ENCODE results near the gene GYG2. TPM values are rescaled to one million over a fixed set of nuclear protein-coding genes. Genes with fewer than 3 reads are reported as not detected.

The GYG2 gene
- total and polyA plus RNA-seq, 2 of the 8 experiments (the other 6 are each of a cell fraction or from before 2014, with no cell fraction given), result 52.8 to 65.3 TPM

GRCh38 chrX:2781226-2781571 lies 47.5 kb upstream of the GYG2 start:
- peak overlapping the region; percentile 37 to 74; a peak in 3 of 4 replicates for H3K4me2 ChIP-seq (ENCODE audit: insufficient read depth in 1 of 2, low read depth in 2 of 2, low read length in 2 of 2)
- no peak for TF ChIP-seq TEAD4 (IDR thresholded peaks at IDR 0.05; ENCODE audit: low read depth, low read length)
- no peak for TF ChIP-seq NRF1 (IDR thresholded peaks at IDR 0.05; ENCODE audit: low read depth, low read length)
- TF ChIP-seq CBX5 (IDR thresholded peaks at IDR 0.05; ENCODE audit: low read depth, low read length), result no peak
- no peak for TF ChIP-seq TBP (IDR thresholded peaks at IDR 0.05; ENCODE audit: low read depth, low read length)
- no peak for TF ChIP-seq FOSL1 (IDR thresholded peaks at IDR 0.05; ENCODE audit: insufficient read depth, low read depth, low read length)
- no peak for TF ChIP-seq SP4 (IDR thresholded peaks at IDR 0.05; ENCODE audit: low read length)
- no peak for TF ChIP-seq KDM4A (IDR thresholded peaks at IDR 0.05; ENCODE audit: low read depth, low read length, severe bottlenecking)
- no peak for TF ChIP-seq ZNF274 (IDR thresholded peaks at IDR 0.05; ENCODE audit: borderline replicate concordance, extremely low read depth, low read length)
- no peak for TF ChIP-seq JUN (IDR thresholded peaks at IDR 0.05; ENCODE audit: low read depth, low read length)
- no peak for TF ChIP-seq ASH2L (IDR thresholded peaks at IDR 0.05; ENCODE audit: low read length)
- TF ChIP-seq, protein P1, sequence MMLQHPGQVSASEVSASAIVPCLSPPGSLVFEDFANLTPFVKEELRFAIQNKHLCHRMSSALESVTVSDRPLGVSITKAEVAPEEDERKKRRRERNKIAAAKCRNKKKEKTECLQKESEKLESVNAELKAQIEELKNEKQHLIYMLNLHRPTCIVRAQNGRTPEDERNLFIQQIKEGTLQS (IDR thresholded peaks at IDR 0.05; ENCODE audit: insufficient read depth, low read depth, low read length), result no peak
- no peak for TF ChIP-seq RXRA (IDR thresholded peaks at IDR 0.05; ENCODE audit: insufficient read depth, low read depth, low read length)
- TF ChIP-seq SP1 (IDR thresholded peaks at IDR 0.05; ENCODE audit: low read depth, low read length), result no peak
- TF ChIP-seq NANOG (IDR thresholded peaks at IDR 0.05; ENCODE audit: insufficient read depth, low read depth, low read length, poor library complexity, severe bottlenecking), result no peak
- no peak for TF ChIP-seq HDAC6 (IDR thresholded peaks at IDR 0.05; ENCODE audit: low read depth, low read length)

More at GRCh38 chrX:2781226-2781571, 47.5 kb upstream of the GYG2 start:
- no peak overlapping the region for H4K5ac ChIP-seq (ENCODE audit: insufficient read length, low read depth, low read length)
- no peak overlapping the region for H2BK15ac ChIP-seq (ENCODE audit: low read length)
- no peak overlapping the region for H3K9ac ChIP-seq (replicated peaks in 1 of 4; ENCODE audit: extremely low read depth in 1 of 4, low read depth in 3 of 4, low read length in 3 of 4)
- no peak overlapping the region for H3K14ac ChIP-seq (ENCODE audit: insufficient read length)
- no peak overlapping the region for H2AFZ ChIP-seq (ENCODE audit: low read length)
- H3K27ac ChIP-seq (ENCODE audit: low read depth, low read length), result no peak overlapping the region; the same call in 1 of the 2 replicates
- H3K23ac ChIP-seq (ENCODE audit: insufficient read length), result no peak overlapping the region
- WGBS, 2 experiments (ENCODE audit: extremely low coverage in 1 of 2, insufficient coverage in 1 of 2, insufficient read length in 1 of 2, insufficient replicate concordance in 2 of 2, low coverage in 1 of 2, low lambda C conversion rate in 2 of 2, missing lambda C conversion rate in 1 of 2), result 42% methylated on average over 1 of the region's 1 CpG; no CpG with 5 or more reads in 1 of the 2 experiments
- no peak overlapping the region for H3K56ac ChIP-seq (replicated peaks; ENCODE audit: insufficient read length, low read depth, low read length)
- no peaks in the 10 kb centered on the region for H3K27me3 ChIP-seq (replicated peaks in 1 of 4; ENCODE audit: control insufficient read depth in 3 of 4, extremely low read depth in 1 of 4, insufficient read depth in 3 of 4, low read length in 3 of 4)
- H4K20me1 ChIP-seq (replicated peaks in 1 of 2; ENCODE audit: control insufficient read depth in 1 of 2, insufficient read depth in 2 of 2, low read length in 2 of 2), result no peaks in the 10 kb centered on the region
- DNase-seq (ENCODE audit: low read depth in 1 of 2, low spot score in 2 of 2) (no peak), FAIRE-seq (no peak)
- H3K4me3 ChIP-seq (ENCODE audit: extremely low read depth in 1 of 4, insufficient read depth in 2 of 4, low read depth in 3 of 4, low read length in 4 of 4), result peak overlapping the region in 1 of 4 experiments; percentile 15; a peak in 1 of 8 replicates
- H2BK20ac ChIP-seq (ENCODE audit: low read length), result no peak overlapping the region
- no peak overlapping the region for H2AK5ac ChIP-seq (ENCODE audit: low read depth, low read length)
- no peaks in the 10 kb centered on the region for H3K79me1 ChIP-seq (ENCODE audit: low read depth, low read length)
- no peak overlapping the region for H2BK12ac ChIP-seq (ENCODE audit: low read depth, low read length)
- peaks cover 0 to 11% (median 7%) of the 10 kb centered on the region in 4 experiments; a peak in 4 of 7 replicates for H3K4me1 ChIP-seq (replicated peaks in 1 of 4; ENCODE audit: control insufficient read depth in 3 of 4, insufficient read depth in 4 of 4, low read length in 3 of 4)
- H3K18ac ChIP-seq (ENCODE audit: extremely low read depth, low read length), result no peak overlapping the region
- H3K79me2 ChIP-seq (ENCODE audit: control insufficient read depth in 1 of 2, insufficient read depth in 2 of 2, low read length in 2 of 2), result no peaks in the 10 kb centered on the region
- no peak overlapping the region for H2BK5ac ChIP-seq (ENCODE audit: low read depth, low read length)
- CTCF ChIA-PET (ENCODE audit: partially characterized antibody), result no interaction called here
- POLR2A ChIA-PET (ENCODE audit: partially characterized antibody), result no interaction called here
- H3K9me3 ChIP-seq (ENCODE audit: insufficient read depth in 2 of 2, low read depth in 1 of 2, low read length in 1 of 2), result no peaks in the 10 kb centered on the region
- no peak overlapping the region for H4K91ac ChIP-seq (replicated peaks; ENCODE audit: insufficient read length, low read length)
- no peak overlapping the region for H2BK120ac ChIP-seq (replicated peaks; ENCODE audit: low read depth, low read length)
- H3K23me2 ChIP-seq (ENCODE audit: low read depth, low read length), result no peaks in the 10 kb centered on the region
- H3K4ac ChIP-seq (replicated peaks; ENCODE audit: insufficient read length, low read depth, low read length), result no peak overlapping the region
- no peak overlapping the region for H4K8ac ChIP-seq (ENCODE audit: extremely low read depth, insufficient read depth, low read length)
- H3K36me3 ChIP-seq (ENCODE audit: control insufficient read depth in 2 of 4, insufficient read depth in 4 of 4, low read length in 3 of 4), result no peaks in the 10 kb centered on the region
